ENCODE data around the gene LRP1.
A peak's percentile ranks its signal among the peaks of the same experiment; 100 is the strongest.

Gene LRP1

DNA sequence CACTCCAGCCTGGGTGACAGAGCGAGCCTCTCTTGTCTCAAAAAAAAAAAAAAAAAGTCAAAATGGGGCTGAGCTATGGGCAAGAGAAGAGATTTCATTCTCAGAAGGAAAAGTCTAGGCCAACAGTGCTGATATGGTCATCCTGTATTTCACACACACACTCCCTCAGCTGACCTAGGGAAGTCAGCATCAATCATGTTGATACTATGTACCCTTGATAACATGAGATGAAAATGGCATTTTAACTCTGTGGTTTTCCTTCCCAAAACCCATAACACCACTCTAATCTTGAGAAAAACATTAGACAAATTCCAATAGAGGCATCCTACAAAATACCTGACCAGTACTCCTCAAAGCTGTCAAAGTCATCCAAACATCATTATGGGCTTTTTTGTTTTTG lies 47.4 kb upstream of the LRP1 start:
- Histone ChIP-seq H2AFZ (ENCODE audit: low read length) (no peak overlapping the region), H3K27me3 (ENCODE audit: insufficient read depth, low read length, poor library complexity, severe bottlenecking) (no peaks in the 10 kb centered on the region), H3K79me2 (ENCODE audit: insufficient read depth, low read length) (peaks cover 18% of the 10 kb centered on the region), H3K9ac (ENCODE audit: low read depth, low read length, poor library complexity, severe bottlenecking) (no peak overlapping the region), H3K4me3 (ENCODE audit: low read length, poor library complexity, severe bottlenecking) (no peak overlapping the region), H3K4me2 (ENCODE audit: low read depth, low read length, poor library complexity, severe bottlenecking) (no peak overlapping the region), H3K9me3 (ENCODE audit: insufficient read depth, low read depth, low read length) (no peaks in the 10 kb centered on the region), H3K4me1 (ENCODE audit: insufficient read depth, low read length, poor library complexity, severe bottlenecking) (peaks cover 14% of the 10 kb centered on the region), H4K20me1 (ENCODE audit: insufficient read depth, low read length, poor library complexity, severe bottlenecking) (peaks cover 5% of the 10 kb centered on the region), H3K9me2 (replicated peaks; ENCODE audit: low read depth, low read length) (no peaks in the 10 kb centered on the region), H3F3A (ENCODE audit: low read depth) (peaks cover 6% of the 10 kb centered on the region), H3K36me3 (ENCODE audit: insufficient read depth, low read length) (no peaks in the 10 kb centered on the region)
- TF ChIP-seq EZH2phosphoT487 (IDR thresholded peaks at IDR 0.05; ENCODE audit: borderline replicate concordance), result no peak
- TF ChIP-seq, protein P1, sequence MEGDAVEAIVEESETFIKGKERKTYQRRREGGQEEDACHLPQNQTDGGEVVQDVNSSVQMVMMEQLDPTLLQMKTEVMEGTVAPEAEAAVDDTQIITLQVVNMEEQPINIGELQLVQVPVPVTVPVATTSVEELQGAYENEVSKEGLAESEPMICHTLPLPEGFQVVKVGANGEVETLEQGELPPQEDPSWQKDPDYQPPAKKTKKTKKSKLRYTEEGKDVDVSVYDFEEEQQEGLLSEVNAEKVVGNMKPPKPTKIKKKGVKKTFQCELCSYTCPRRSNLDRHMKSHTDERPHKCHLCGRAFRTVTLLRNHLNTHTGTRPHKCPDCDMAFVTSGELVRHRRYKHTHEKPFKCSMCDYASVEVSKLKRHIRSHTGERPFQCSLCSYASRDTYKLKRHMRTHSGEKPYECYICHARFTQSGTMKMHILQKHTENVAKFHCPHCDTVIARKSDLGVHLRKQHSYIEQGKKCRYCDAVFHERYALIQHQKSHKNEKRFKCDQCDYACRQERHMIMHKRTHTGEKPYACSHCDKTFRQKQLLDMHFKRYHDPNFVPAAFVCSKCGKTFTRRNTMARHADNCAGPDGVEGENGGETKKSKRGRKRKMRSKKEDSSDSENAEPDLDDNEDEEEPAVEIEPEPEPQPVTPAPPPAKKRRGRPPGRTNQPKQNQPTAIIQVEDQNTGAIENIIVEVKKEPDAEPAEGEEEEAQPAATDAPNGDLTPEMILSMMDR (conservative IDR thresholded peaks at IDR 0.05; ENCODE audit: low read length), result no peak

DNA sequence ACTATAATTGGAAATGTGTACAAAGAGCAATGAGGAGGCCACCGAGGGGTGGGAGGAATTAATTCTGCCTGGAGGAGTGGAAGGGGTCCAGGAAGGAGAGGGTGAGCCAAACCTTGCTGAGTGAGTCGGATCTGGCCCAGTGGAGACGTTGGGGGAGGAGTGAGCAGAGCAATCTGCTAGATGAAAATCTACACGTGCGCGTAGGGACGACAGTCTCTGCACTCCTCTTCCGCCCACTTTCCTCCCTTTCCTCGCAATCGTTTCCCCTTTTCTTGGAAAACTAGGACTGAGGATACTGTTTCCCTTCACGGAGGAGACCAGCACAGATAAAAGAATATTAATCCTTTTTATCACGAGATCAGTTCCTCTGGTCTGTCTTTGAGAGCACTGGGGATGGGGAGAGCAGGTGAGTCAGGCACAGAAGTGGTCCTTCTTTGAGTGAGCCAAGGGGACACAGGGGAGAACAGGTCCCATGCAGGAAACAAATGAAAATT lies 42.2 kb upstream of the LRP1 start:
- Histone ChIP-seq H3K4me2 (ENCODE audit: low read depth, low read length, poor library complexity, severe bottlenecking) (peak overlapping the region; percentile 92), H2AFZ (ENCODE audit: low read length) (peak overlapping the region; percentile 73), H3K9me3 (ENCODE audit: insufficient read depth, low read depth, low read length) (no peaks in the 10 kb centered on the region), H3K27me3 (ENCODE audit: insufficient read depth, low read length, poor library complexity, severe bottlenecking) (no peaks in the 10 kb centered on the region), H4K20me1 (ENCODE audit: insufficient read depth, low read length, poor library complexity, severe bottlenecking) (peaks cover under 1% of the 10 kb centered on the region), H3K9me2 (replicated peaks; ENCODE audit: low read depth, low read length) (no peaks in the 10 kb centered on the region), H3K9ac (ENCODE audit: low read depth, low read length, poor library complexity, severe bottlenecking) (peak overlapping the region; percentile 91), H3K4me3 (ENCODE audit: low read length, poor library complexity, severe bottlenecking) (peak overlapping the region; percentile 78), H3F3A (ENCODE audit: low read depth) (no peaks in the 10 kb centered on the region), H3K79me2 (ENCODE audit: insufficient read depth, low read length) (peaks cover 17% of the 10 kb centered on the region), H3K4me1 (ENCODE audit: insufficient read depth, low read length, poor library complexity, severe bottlenecking) (peaks cover 20% of the 10 kb centered on the region), H3K36me3 (ENCODE audit: insufficient read depth, low read length) (no peaks in the 10 kb centered on the region)
- TF ChIP-seq EZH2phosphoT487 (IDR thresholded peaks at IDR 0.05; ENCODE audit: borderline replicate concordance), result no peak
- TF ChIP-seq, protein P1 (conservative IDR thresholded peaks at IDR 0.05; ENCODE audit: low read length), result no peak

DNA sequence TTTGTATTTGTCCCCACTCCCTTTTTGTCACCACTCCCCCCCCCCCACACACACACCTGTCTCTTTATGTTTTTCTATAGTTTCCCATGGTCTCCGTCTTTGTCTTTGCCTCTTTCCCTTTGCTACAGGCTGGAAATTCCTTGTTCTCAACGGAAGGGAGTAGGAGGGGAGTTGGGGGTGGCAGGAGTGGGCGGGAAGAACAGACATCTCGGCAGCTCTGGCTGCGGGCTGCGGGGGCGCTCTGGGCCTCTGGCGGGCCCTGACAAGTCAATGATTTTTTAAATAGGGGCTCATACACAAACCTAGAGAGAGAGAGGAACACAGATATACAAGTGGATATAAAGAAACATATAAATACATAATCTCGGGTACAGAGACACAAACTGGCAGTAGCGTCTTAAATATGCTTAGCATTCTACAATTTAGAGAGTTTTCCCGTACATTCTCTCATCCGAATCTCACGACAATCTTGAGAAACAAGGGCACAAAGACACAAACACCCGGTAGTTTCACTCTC lies 41.7 kb upstream of the LRP1 start:
- Histone ChIP-seq H3K9me3 (ENCODE audit: insufficient read depth, low read depth, low read length) (no peaks in the 10 kb centered on the region), H3K9me2 (replicated peaks; ENCODE audit: low read depth, low read length) (no peaks in the 10 kb centered on the region), H3K9ac (ENCODE audit: low read depth, low read length, poor library complexity, severe bottlenecking) (peak overlapping the region; percentile 91), H3F3A (ENCODE audit: low read depth) (no peaks in the 10 kb centered on the region), H3K36me3 (ENCODE audit: insufficient read depth, low read length) (no peaks in the 10 kb centered on the region), H3K4me2 (ENCODE audit: low read depth, low read length, poor library complexity, severe bottlenecking) (peak overlapping the region; percentile 92), H3K4me3 (ENCODE audit: low read length, poor library complexity, severe bottlenecking) (peak overlapping the region; percentile 78), H3K27me3 (ENCODE audit: insufficient read depth, low read length, poor library complexity, severe bottlenecking) (no peaks in the 10 kb centered on the region), H4K20me1 (ENCODE audit: insufficient read depth, low read length, poor library complexity, severe bottlenecking) (peaks cover 5% of the 10 kb centered on the region), H3K4me1 (ENCODE audit: insufficient read depth, low read length, poor library complexity, severe bottlenecking) (peaks cover 20% of the 10 kb centered on the region), H2AFZ (ENCODE audit: low read length) (peak overlapping the region; percentile 73), H3K79me2 (ENCODE audit: insufficient read depth, low read length) (peaks cover 20% of the 10 kb centered on the region)
- TF ChIP-seq, protein P1 (conservative IDR thresholded peaks at IDR 0.05; ENCODE audit: low read length), result peak; percentile 69
- TF ChIP-seq EZH2phosphoT487 (IDR thresholded peaks at IDR 0.05; ENCODE audit: borderline replicate concordance), result no peak

Measured in Loucy (cell line).